ENCODE measurements around the gene MYADM. TPM values are rescaled to one million over a fixed set of nuclear protein-coding genes. Genes with fewer than 3 reads are reported as not detected.
A peak's percentile ranks its signal among the peaks of the same experiment; 100 is the strongest.

Gene MYADM
- total RNA-seq, 3 donors from 2014 or later, result 47.0 to 193 (median 67.7) TPM

- ATAC-seq, result no peak
- no peak for TF ChIP-seq CTCF (IDR thresholded peaks at IDR 0.05)
- Histone ChIP-seq H3K4me1 (ENCODE audit: low read depth) (peaks cover 2% of the 10 kb centered on the region), H3K4me3 (no peak overlapping the region), H3K9me3 (no peaks in the 10 kb centered on the region), H3K36me3 (ENCODE audit: low read depth) (no peaks in the 10 kb centered on the region)
- no peak for DNase-seq
- intact Hi-C loops (cut with DNase I, micrococcal nuclease), result no loop called here
Observed at GRCh38 chr19:53905787-53906186, 38.1 kb downstream of the MYADM start.

GRCh38 chr19:53906211-53907192, 38.8 kb downstream of the MYADM start:
- intact Hi-C loops (cut with DNase I, micrococcal nuclease), result no loop called here

GRCh38 chr19:53907193-53907581, 39.5 kb downstream of the MYADM start:
- ATAC-seq (no peak), DNase-seq (peak in 1 of 3 donors; percentile 24)
- TF ChIP-seq CTCF (IDR thresholded peaks at IDR 0.05), result no peak
- intact Hi-C loops (cut with DNase I, micrococcal nuclease), result no loop called here
- no peaks in the 10 kb centered on the region for H3K36me3 ChIP-seq (ENCODE audit: low read depth)
- peaks cover 2% of the 10 kb centered on the region for H3K4me1 ChIP-seq (ENCODE audit: low read depth)
- no peaks in the 10 kb centered on the region for H3K9me3 ChIP-seq
- H3K4me3 ChIP-seq, result no peak overlapping the region

More at GRCh38 chr19:53906211-53907192, 38.8 kb downstream of the MYADM start:
- no peaks in the 10 kb centered on the region for H3K9me3 ChIP-seq
- no peak overlapping the region for H3K4me3 ChIP-seq
- H3K36me3 ChIP-seq (ENCODE audit: low read depth), result no peaks in the 10 kb centered on the region
- peak; percentile 74 for TF ChIP-seq CTCF (IDR thresholded peaks at IDR 0.05)
- peak; percentile 52 to 60 (median 58) for DNase-seq
- peaks cover 2% of the 10 kb centered on the region for H3K4me1 ChIP-seq (ENCODE audit: low read depth)
- peak; percentile 72 for ATAC-seq

GRCh38 chr19:53907690-53908089, 40.0 kb downstream of the MYADM start:
- H3K4me1 ChIP-seq (ENCODE audit: low read depth), result peaks cover 2% of the 10 kb centered on the region
- no peak overlapping the region for H3K4me3 ChIP-seq
- H3K36me3 ChIP-seq (ENCODE audit: low read depth), result no peaks in the 10 kb centered on the region
- intact Hi-C loops (cut with DNase I, micrococcal nuclease), result no loop called here
- ATAC-seq (no peak), DNase-seq (peak in 1 of 3 donors; percentile 19)
- H3K9me3 ChIP-seq, result no peaks in the 10 kb centered on the region
- TF ChIP-seq CTCF (IDR thresholded peaks at IDR 0.05), result no peak

GRCh38 chr19:53908106-53908934, 40.6 kb downstream of the MYADM start:
- Histone ChIP-seq H3K9me3 (no peaks in the 10 kb centered on the region), H3K4me1 (ENCODE audit: low read depth) (peaks cover 2% of the 10 kb centered on the region), H3K4me3 (no peak overlapping the region), H3K36me3 (ENCODE audit: low read depth) (no peaks in the 10 kb centered on the region)
- intact Hi-C loops (cut with DNase I, micrococcal nuclease), result no loop called here
- DNase-seq (peak; percentile 25 to 46 (median 42)), ATAC-seq (peak; percentile 69)
- TF ChIP-seq CTCF (IDR thresholded peaks at IDR 0.05), result no peak

Data from mucosa of descending colon (tissue), 3 donors.